Measurements from ENCODE around the gene MB21D2.

MB21D2 gene

DNA sequence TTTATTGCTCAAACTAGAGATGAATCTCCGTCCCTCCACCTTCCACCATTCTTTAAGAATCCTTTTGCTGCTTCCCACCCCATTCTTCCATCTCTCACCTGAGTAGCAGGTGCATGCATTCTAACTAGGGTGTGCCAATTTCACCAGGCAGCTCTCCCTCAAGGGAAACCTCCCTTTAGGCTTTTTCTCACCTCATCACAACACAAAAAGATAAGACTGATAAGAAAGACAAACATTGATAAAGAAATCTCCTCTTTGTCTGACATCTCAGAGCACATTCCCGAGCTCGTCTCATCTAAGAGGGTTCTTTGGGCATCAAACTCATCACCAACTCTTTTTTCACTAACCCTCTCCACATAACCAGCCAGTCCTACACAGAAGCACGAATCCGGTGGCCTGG is 23.0 kb downstream of the MB21D2 start:
- Histone ChIP-seq H2AFZ (ENCODE audit: insufficient read depth, low read length, poor library complexity) (no peak overlapping the region), H2BK120ac (ENCODE audit: insufficient read depth, low read length, poor library complexity) (no peak overlapping the region), H4K8ac (ENCODE audit: low read depth, low read length) (no peak overlapping the region), H3K79me1 (ENCODE audit: low read length) (peaks cover 7% of the 10 kb centered on the region), H2BK5ac (ENCODE audit: low read depth, low read length, poor library complexity) (no peak overlapping the region), H3K9me3 (ENCODE audit: insufficient read depth, low read depth, low read length) (peaks cover 2% of the 10 kb centered on the region), H2BK12ac (ENCODE audit: low read length) (no peak overlapping the region), H3K36me3 (ENCODE audit: control insufficient read depth in 1 of 2, insufficient read depth in 2 of 2, low read length in 2 of 2) (no peaks in the 10 kb centered on the region), H3K9ac (ENCODE audit: low read length) (no peak overlapping the region), H4K12ac (ENCODE audit: low read depth, low read length) (no peak overlapping the region), H3K4me1 (ENCODE audit: control insufficient read depth in 1 of 2, insufficient read depth in 2 of 2, low read length in 2 of 2) (peaks cover 9 to 17% of the 10 kb centered on the region in 2 experiments), H3K27ac (ENCODE audit: low read depth, low read length) (no peak overlapping the region), H2AK5ac (ENCODE audit: low read length) (no peak overlapping the region), H3K18ac (ENCODE audit: low read length) (no peak overlapping the region), H3K23ac (ENCODE audit: low read length) (no peak overlapping the region), H3K79me2 (ENCODE audit: control insufficient read depth, insufficient read depth, low read length, poor library complexity) (peaks cover under 1% of the 10 kb centered on the region), H3K14ac (ENCODE audit: low read length) (no peak overlapping the region), H3K4me2 (ENCODE audit: low read length) (no peak overlapping the region), H3K4ac (ENCODE audit: low read depth, low read length) (no peak overlapping the region), H4K91ac (ENCODE audit: low read depth, low read length) (no peak overlapping the region), H3K4me3 (ENCODE audit: low read depth, low read length) (no peak overlapping the region), H3K27me3 (ENCODE audit: insufficient read depth, low read length) (no peaks in the 10 kb centered on the region)
- DNase-seq, result no peak
- WGBS (ENCODE audit: extremely low coverage, insufficient coverage, insufficient read length), result no CpG with 5 or more reads among the region's 5 CpGs

DNA sequence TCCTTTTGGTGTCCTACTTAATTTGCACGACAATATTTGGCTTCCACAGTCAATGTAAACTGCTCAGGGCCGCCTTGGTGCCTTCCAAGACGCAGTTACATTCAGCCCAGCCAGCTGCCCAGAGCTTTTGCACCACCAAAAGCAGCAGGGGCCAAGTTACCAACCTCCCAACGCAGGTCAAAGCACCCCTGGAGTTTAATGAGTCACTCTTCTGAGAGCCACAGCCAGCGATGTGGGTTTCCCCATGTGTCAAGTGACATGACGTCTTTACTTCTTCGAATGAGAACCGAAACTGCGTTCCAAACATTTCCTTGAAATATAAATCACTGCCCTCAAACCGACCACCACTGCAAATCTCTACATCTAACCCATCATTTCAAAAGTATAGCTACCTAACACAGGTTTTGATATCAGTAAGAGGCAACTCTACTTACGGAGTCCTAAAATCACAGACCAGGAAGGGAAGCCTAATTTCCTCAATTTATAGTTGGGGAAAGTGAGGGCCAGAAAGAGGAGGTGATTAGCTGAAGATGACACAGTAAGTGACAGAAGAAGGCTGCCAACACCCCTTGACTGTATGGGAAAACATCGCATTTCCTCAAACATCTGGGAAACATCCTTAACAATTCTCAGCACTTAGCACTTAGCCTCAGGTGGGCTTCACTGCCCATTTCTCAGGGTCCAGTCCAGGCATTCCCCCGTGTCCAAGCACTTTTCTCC is 24.5 kb downstream of the MB21D2 start:
- Histone ChIP-seq H4K8ac (ENCODE audit: low read depth, low read length) (no peak overlapping the region), H3K23ac (ENCODE audit: low read length) (no peak overlapping the region), H3K14ac (ENCODE audit: low read length) (no peak overlapping the region), H3K4me2 (ENCODE audit: low read length) (no peak overlapping the region), H2BK12ac (ENCODE audit: low read length) (peak overlapping the region; percentile 12), H4K91ac (ENCODE audit: low read depth, low read length) (peak overlapping the region; percentile 43), H3K4me1 (ENCODE audit: control insufficient read depth in 1 of 2, insufficient read depth in 2 of 2, low read length in 2 of 2) (peaks cover 10 to 18% of the 10 kb centered on the region in 2 experiments), H3K18ac (ENCODE audit: low read length) (peak overlapping the region; percentile 37), H2BK5ac (ENCODE audit: low read depth, low read length, poor library complexity) (no peak overlapping the region), H3K79me2 (ENCODE audit: control insufficient read depth, insufficient read depth, low read length, poor library complexity) (no peaks in the 10 kb centered on the region), H3K36me3 (ENCODE audit: control insufficient read depth in 1 of 2, insufficient read depth in 2 of 2, low read length in 2 of 2) (no peaks in the 10 kb centered on the region), H3K4me3 (ENCODE audit: low read depth, low read length) (no peak overlapping the region), H3K27ac (ENCODE audit: low read depth, low read length) (no peak overlapping the region), H2AFZ (ENCODE audit: insufficient read depth, low read length, poor library complexity) (no peak overlapping the region), H3K9me3 (ENCODE audit: insufficient read depth, low read depth, low read length) (peaks cover 2% of the 10 kb centered on the region), H2BK120ac (ENCODE audit: insufficient read depth, low read length, poor library complexity) (no peak overlapping the region), H3K4ac (ENCODE audit: low read depth, low read length) (peak overlapping the region; percentile 37), H4K12ac (ENCODE audit: low read depth, low read length) (no peak overlapping the region), H3K79me1 (ENCODE audit: low read length) (peaks cover 9% of the 10 kb centered on the region), H3K9ac (ENCODE audit: low read length) (no peak overlapping the region), H3K27me3 (ENCODE audit: insufficient read depth, low read length) (no peaks in the 10 kb centered on the region), H2AK5ac (ENCODE audit: low read length) (no peak overlapping the region)
- DNase-seq, result peak; percentile 55 to 75
- no CpG with 5 or more reads among the region's 13 CpGs for WGBS (ENCODE audit: extremely low coverage, insufficient coverage, insufficient read length)

DNA sequence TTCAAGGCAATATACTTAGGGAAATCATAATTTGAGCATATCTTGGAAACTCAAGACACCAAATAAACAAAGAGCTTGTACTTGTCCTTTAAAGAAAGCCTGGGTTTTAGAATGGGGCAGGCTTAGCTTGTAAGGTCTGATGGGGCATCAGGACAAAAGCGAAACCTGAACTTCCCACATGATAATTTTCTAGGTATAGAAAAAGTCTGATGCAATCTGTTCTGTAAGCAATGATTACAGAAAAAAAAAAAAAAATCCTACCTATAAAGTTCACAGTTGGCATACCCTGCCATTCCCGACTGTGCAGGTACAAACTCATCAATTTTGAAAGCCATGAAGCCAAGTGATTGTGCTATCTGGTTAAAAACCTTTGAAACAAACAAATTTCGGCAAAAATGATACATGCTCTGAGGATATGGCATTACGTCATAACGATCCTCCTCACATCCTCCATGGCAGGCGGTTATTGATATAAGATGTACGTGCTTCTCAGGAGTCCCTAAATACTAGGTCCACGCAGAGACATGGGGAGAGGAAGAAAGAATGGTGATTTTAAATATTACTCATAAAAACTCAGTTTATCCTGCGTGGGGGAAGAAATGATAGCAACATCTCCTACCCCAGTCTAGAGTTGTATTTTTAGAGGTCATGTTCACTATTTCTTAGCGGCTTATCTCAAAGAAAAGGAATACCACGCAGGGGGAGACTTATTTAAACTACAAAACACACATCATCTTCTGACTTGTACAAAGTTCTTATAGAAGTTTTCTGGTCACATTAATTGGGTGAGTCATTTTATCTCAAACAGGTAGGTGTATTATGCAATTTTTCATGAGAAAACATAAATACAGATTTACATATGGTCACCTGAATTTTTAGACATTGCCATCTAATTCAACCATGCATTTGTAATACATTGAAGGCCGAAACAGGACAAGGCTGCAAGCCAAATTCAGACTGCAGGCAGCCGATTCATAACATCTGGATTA is 27.0 kb downstream of the MB21D2 start:
- no CpG with 5 or more reads among the region's 13 CpGs for WGBS (ENCODE audit: extremely low coverage, insufficient coverage, insufficient read length)
- no peak overlapping the region for H4K91ac ChIP-seq (ENCODE audit: low read depth, low read length)
- no peak overlapping the region for H3K18ac ChIP-seq (ENCODE audit: low read length)
- peaks cover 2% of the 10 kb centered on the region for H3K9me3 ChIP-seq (ENCODE audit: insufficient read depth, low read depth, low read length)
- H3K4ac ChIP-seq (ENCODE audit: low read depth, low read length), result peak overlapping the region; percentile 79
- H3K4me2 ChIP-seq (ENCODE audit: low read length), result no peak overlapping the region
- no peak overlapping the region for H3K23ac ChIP-seq (ENCODE audit: low read length)
- H3K79me1 ChIP-seq (ENCODE audit: low read length), result peaks cover 15% of the 10 kb centered on the region
- H4K12ac ChIP-seq (ENCODE audit: low read depth, low read length), result no peak overlapping the region
- no peak overlapping the region for H3K9ac ChIP-seq (ENCODE audit: low read length)
- H2BK5ac ChIP-seq (ENCODE audit: low read depth, low read length, poor library complexity), result no peak overlapping the region
- H3K14ac ChIP-seq (ENCODE audit: low read length), result no peak overlapping the region
- H3K27ac ChIP-seq (ENCODE audit: low read depth, low read length), result no peak overlapping the region
- peaks cover 11 to 16% of the 10 kb centered on the region in 2 experiments for H3K4me1 ChIP-seq (ENCODE audit: control insufficient read depth in 1 of 2, insufficient read depth in 2 of 2, low read length in 2 of 2)
- no peaks in the 10 kb centered on the region for H3K27me3 ChIP-seq (ENCODE audit: insufficient read depth, low read length)
- H3K4me3 ChIP-seq (ENCODE audit: low read depth, low read length), result no peak overlapping the region
- H4K8ac ChIP-seq (ENCODE audit: low read depth, low read length), result peak overlapping the region; percentile 16
- DNase-seq, result no peak
- no peak overlapping the region for H2AK5ac ChIP-seq (ENCODE audit: low read length)
- peaks cover 5% of the 10 kb centered on the region for H3K79me2 ChIP-seq (ENCODE audit: control insufficient read depth, insufficient read depth, low read length, poor library complexity)
- no peak overlapping the region for H2AFZ ChIP-seq (ENCODE audit: insufficient read depth, low read length, poor library complexity)
- H3K36me3 ChIP-seq (ENCODE audit: control insufficient read depth in 1 of 2, insufficient read depth in 2 of 2, low read length in 2 of 2), result no peaks in the 10 kb centered on the region
- H2BK120ac ChIP-seq (ENCODE audit: insufficient read depth, low read length, poor library complexity), result no peak overlapping the region
- H2BK12ac ChIP-seq (ENCODE audit: low read length), result no peak overlapping the region

DNA sequence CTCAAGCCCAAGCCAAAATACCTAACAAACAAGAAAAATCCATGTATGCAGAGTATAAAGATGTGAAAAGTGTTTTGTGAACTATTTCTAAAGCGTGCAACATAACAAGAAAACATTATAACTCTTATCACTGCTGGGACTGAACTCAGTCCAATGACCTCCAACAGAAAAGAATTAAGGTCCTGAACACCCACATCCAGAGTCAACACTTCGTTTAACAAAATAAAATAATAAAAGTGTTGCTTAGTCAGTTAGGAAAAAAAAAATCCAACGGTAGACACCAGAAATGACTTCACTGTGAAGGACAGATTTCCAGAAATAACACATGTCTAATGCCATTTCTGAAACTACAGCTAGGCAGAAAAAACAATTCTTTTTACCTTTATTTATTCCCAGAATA is 28.0 kb downstream of the MB21D2 start:
- peak overlapping the region; percentile 72 for H2BK5ac ChIP-seq (ENCODE audit: low read depth, low read length, poor library complexity)
- H2AFZ ChIP-seq (ENCODE audit: insufficient read depth, low read length, poor library complexity), result no peak overlapping the region
- no peak overlapping the region for H4K91ac ChIP-seq (ENCODE audit: low read depth, low read length)
- no peak overlapping the region for H3K18ac ChIP-seq (ENCODE audit: low read length)
- no peak overlapping the region for H3K9ac ChIP-seq (ENCODE audit: low read length)
- H3K79me1 ChIP-seq (ENCODE audit: low read length), result peaks cover 18% of the 10 kb centered on the region
- H3K4me3 ChIP-seq (ENCODE audit: low read depth, low read length), result no peak overlapping the region
- H3K4me1 ChIP-seq (ENCODE audit: control insufficient read depth in 1 of 2, insufficient read depth in 2 of 2, low read length in 2 of 2), result peaks cover 11 to 18% of the 10 kb centered on the region in 2 experiments
- WGBS (ENCODE audit: extremely low coverage, insufficient coverage, insufficient read length), result no CpG with 5 or more reads among the region's 3 CpGs
- H3K36me3 ChIP-seq (ENCODE audit: control insufficient read depth in 1 of 2, insufficient read depth in 2 of 2, low read length in 2 of 2), result no peaks in the 10 kb centered on the region
- H2BK12ac ChIP-seq (ENCODE audit: low read length), result no peak overlapping the region
- no peak overlapping the region for H3K14ac ChIP-seq (ENCODE audit: low read length)
- H3K27ac ChIP-seq (ENCODE audit: low read depth, low read length), result peak overlapping the region; percentile 97
- H3K27me3 ChIP-seq (ENCODE audit: insufficient read depth, low read length), result no peaks in the 10 kb centered on the region
- H2AK5ac ChIP-seq (ENCODE audit: low read length), result no peak overlapping the region
- peak overlapping the region; percentile 43 for H2BK120ac ChIP-seq (ENCODE audit: insufficient read depth, low read length, poor library complexity)
- H4K8ac ChIP-seq (ENCODE audit: low read depth, low read length), result no peak overlapping the region
- peaks cover 2% of the 10 kb centered on the region for H3K9me3 ChIP-seq (ENCODE audit: insufficient read depth, low read depth, low read length)
- H3K23ac ChIP-seq (ENCODE audit: low read length), result no peak overlapping the region
- DNase-seq, result no peak
- peaks cover 7% of the 10 kb centered on the region for H3K79me2 ChIP-seq (ENCODE audit: control insufficient read depth, insufficient read depth, low read length, poor library complexity)
- H4K12ac ChIP-seq (ENCODE audit: low read depth, low read length), result no peak overlapping the region
- no peak overlapping the region for H3K4me2 ChIP-seq (ENCODE audit: low read length)
- H3K4ac ChIP-seq (ENCODE audit: low read depth, low read length), result peak overlapping the region; percentile 79
